Ovary (tissue), 9 donors: ENCODE results near the gene RAP1GAP. TPM values are rescaled to one million over a fixed set of nuclear protein-coding genes. Genes with fewer than 3 reads are reported as not detected.
A peak's percentile ranks its signal among the peaks of the same experiment; 100 is the strongest.

ENCODE experiments used
- DNase-seq, 5 donors: peaks; one replicate each; pipeline ENCODE4 v3.0.0-alpha.2; 2019 to 2020
- H3K27ac ChIP-seq, 2 donors: fragments of 200-600 bp; one replicate each; pipeline versions ENCODE4 v1.5.1 to v1.8.0; 2019 to 2022
- H3K27me3 ChIP-seq: fragments of 200-600 bp; one replicate; pipeline ENCODE4 v1.8.0; 2022
- H3K36me3 ChIP-seq: fragments of 200-600 bp; sonication (generic); one replicate; pipeline ENCODE4 v1.5.1; 2019
- H3K4me1 ChIP-seq: one replicate; pipeline ENCODE4 v1.8.1; 2013; ENCODE audit warnings: mild to moderate bottlenecking, moderate library complexity; ENCODE audit not compliant: insufficient read depth
- H3K4me3 ChIP-seq: fragments of 200-600 bp; sonication (generic); one replicate; pipeline ENCODE4 v1.5.1; 2017
- H3K9me3 ChIP-seq, 2 donors: fragments of 200-600 bp in 1 of 2; sonication (generic) in 1 of 2; one replicate each; pipeline versions ENCODE4 v1.5.1 to v1.8.1; 2013 to 2019; ENCODE audit warnings: mild to moderate bottlenecking in 1 of 2, moderate library complexity in 1 of 2
- CTCF ChIP-seq, 3 donors: fragments of 450-650 bp in 2 of 3; fragments of 200-600 bp in 1 of 3; IDR thresholded peaks; one replicate each; pipeline versions ENCODE4 v1.5.1 to v1.8.0; 2016 to 2022; ENCODE audit warnings: antibody characterized with exemption in 3 of 3, mild to moderate bottlenecking in 1 of 3
- EP300 ChIP-seq: sonication (generic); formaldehyde crosslinking; IDR thresholded peaks from one replicate; pipeline ENCODE4 v1.6.1; 2017; ENCODE audit warnings: antibody characterized with exemption
- POLR2A ChIP-seq: fragments of 450-650 bp; IDR thresholded peaks from one replicate; pipeline ENCODE4 v1.6.1; 2017; ENCODE audit warnings: antibody characterized with exemption, mild to moderate bottlenecking, moderate library complexity
- WGBS, 3 donors: extraction: QIAGEN DNeasy Blood & Tissue Kit in 1 of 3; methylation state at CpG; one replicate each; pipeline versions ENCODE4 v1.1.5 to v1.1.7; 2013 to 2017; 5-methylcytosine and 5-hydroxymethylcytosine counted together
- intact Hi-C, 4 donors: fragments of 100-400 bp; cut with DNase I; formaldehyde crosslinking; loops; one replicate each; pipeline versions ENCODE4 v1.11.0 to v1.15.1; 2022 to 2023
- polyA plus RNA-seq, 2 donors: library from polyadenylated mRNA; stranded (reverse); fragments of 200-250 nt in 1 of 2; fragments of 350-450 nt in 1 of 2; fragmentation: Illumina TruSeq in 1 of 2; extraction: RNeasy Lipid Tissue Mini Kit (QIAGEN cat#74804) in 1 of 2; gene quantifications; one replicate each; pipeline ENCODE4 v1.2.3, GENCODE V29; 2013 to 2014
- total RNA-seq, 7 donors: library from RNA; depleted of rRNA in 2 of 7; stranded (reverse); fragments of >200 nt in 2 of 7; fragmentation: NEBNext Ultra II Directional in 3 of 7; extraction: Animal tissue kit (Norgen Biotek cat#: 25700) in 3 of 7; gene quantifications; one replicate each; pipeline versions ENCODE4 v1.1.0 to v1.2.4, GENCODE V29; 2016 to 2023
- donor health status: DM: no; HTN: no; CAD: no; lungs with moderate emphysema.
- donor health status: DM: no; HTN: no; CAD: no.
- donor health status: Bipolar disorder and iron deficiency.
- donor health status: DM: yes; HTN: yes; CAD: no.
- donor health status: DM: no; HTN: no; CAD: no.
- donor health status: DM: yes; HTN: yes; CAD: no.

RAP1GAP gene
- total and polyA plus RNA-seq, 9 donors = 0.60 to 9.4 (median 2.8) TPM

- H3K27ac ChIP-seq = no peak overlapping the region
- WGBS, 3 donors = 50 to 64% (median 61%) methylated on average over 4 of the region's 4 CpGs
- H3K27me3 ChIP-seq = no peaks in the 10 kb centered on the region
- TF ChIP-seq POLR2A (no peak), EP300 (no peak), CTCF (IDR thresholded peaks at IDR 0.05) (no peak)
- no peak for DNase-seq
- H3K4me1 ChIP-seq = peaks cover 5% of the 10 kb centered on the region
- intact Hi-C loops = no loop called here
- H3K9me3 ChIP-seq = no peaks in the 10 kb centered on the region
- H3K4me3 ChIP-seq = no peak overlapping the region
- H3K36me3 ChIP-seq = no peaks in the 10 kb centered on the region
These were observed 20.8 kb downstream of the RAP1GAP start for GRCh38 chr1:21648352-21648730.

DNA sequence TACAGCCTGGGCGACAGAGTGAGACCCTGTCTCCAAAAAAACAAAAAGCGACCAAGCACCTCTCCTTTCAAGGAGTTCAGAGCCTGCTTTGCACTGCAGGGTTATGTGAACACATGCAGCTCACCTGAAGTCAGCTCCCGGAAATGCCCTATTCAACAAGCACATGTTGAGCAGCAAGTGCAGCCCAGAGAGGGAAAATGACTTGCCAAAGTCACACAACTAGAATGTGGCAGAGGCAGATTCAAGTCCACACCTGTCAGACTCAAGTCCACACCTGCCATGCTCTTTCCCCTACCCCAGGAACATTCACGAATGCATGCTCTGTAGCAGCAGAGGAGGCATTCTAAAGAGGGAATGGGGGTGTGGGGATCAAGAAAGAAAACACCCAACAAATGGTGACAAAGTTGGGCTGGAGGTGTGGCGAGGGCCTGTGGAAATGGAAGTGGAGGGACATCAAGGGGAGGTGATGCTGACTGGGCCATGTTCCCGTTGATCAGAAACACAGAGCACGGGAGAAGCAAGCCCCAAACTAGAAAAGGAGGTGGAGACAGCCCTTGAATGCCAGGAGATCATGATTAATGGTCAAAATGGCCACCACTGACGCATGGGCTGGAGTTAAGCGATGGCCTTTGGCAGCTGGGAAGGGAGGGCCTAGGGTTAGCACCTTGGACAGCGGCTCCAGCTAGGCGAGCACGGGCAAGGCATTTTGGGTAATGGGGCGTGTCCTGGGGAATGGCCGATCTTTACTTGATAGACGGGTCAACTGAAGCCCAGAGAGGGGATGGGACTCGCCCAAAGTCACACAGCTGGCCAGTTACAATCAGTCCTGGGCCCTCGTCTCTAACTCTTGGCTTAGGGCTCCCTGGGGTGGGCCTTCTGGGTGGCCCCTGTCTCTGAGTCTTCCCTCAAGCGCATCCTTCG is 21.5 kb downstream of the RAP1GAP start:
- TF ChIP-seq POLR2A = no peak
- TF ChIP-seq EP300 = no peak
- no peak for TF ChIP-seq CTCF (IDR thresholded peaks at IDR 0.05)
- 34 to 41% (median 36%) methylated on average over 19 of the region's 19 CpGs for WGBS, 3 donors

DNA sequence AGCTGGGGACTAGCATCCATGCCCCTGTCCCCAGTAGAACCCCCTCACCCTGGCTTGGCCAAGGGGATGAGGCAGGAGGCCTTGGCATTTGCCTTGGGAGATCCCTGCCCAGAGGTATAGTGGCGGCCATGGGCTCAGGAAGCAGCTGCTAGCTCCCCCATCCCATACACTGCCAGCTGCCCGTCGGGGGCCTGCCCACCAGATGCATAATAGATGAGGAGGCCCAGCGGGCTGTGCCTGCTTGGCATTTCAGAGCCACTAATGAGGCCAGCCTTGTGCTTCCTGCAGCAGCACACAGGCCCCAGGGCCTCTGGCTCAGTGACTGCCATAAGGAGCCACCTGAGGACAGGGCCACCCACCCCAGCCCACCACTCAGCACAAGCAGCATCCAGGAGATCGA is 23.6 kb downstream of the RAP1GAP start:
- Histone ChIP-seq H3K27ac (no peak overlapping the region), H3K4me1 (no peaks in the 10 kb centered on the region), H3K36me3 (no peaks in the 10 kb centered on the region), H3K9me3 (no peaks in the 10 kb centered on the region), H3K27me3 (no peaks in the 10 kb centered on the region), H3K4me3 (no peak overlapping the region)
- intact Hi-C loops = no loop called here
- no peak for DNase-seq
- TF ChIP-seq EP300 (no peak), CTCF (IDR thresholded peaks at IDR 0.05) (no peak)
- WGBS, 3 donors = 83 to 88% (median 87%) methylated on average over 5 of the region's 5 CpGs

More for the DNA sequence above, 21.5 kb downstream of the RAP1GAP start:
- Histone ChIP-seq H3K36me3 (no peaks in the 10 kb centered on the region), H3K27me3 (no peaks in the 10 kb centered on the region), H3K27ac (no peak overlapping the region), H3K4me1 (peaks cover 5% of the 10 kb centered on the region), H3K9me3 (no peaks in the 10 kb centered on the region), H3K4me3 (no peak overlapping the region)
- DNase-seq = peak in 1 of 5 donors; percentile 48
- intact Hi-C loops = no loop called here

- no peaks in the 10 kb centered on the region for H3K4me1 ChIP-seq
- TF ChIP-seq EP300 = no peak
- no peak for TF ChIP-seq POLR2A
These were observed 24.3 kb downstream of the RAP1GAP start for GRCh38 chr1:21644906-21645305.

GRCh38 chr1:21644348-21644747 is 24.8 kb downstream of the RAP1GAP start:
- Histone ChIP-seq H3K4me3 (no peak overlapping the region), H3K4me1 (no peaks in the 10 kb centered on the region), H3K27ac (no peak overlapping the region), H3K36me3 (no peaks in the 10 kb centered on the region), H3K27me3 (no peaks in the 10 kb centered on the region), H3K9me3 (no peaks in the 10 kb centered on the region)
- no peak for TF ChIP-seq EP300
- no peak for TF ChIP-seq CTCF (IDR thresholded peaks at IDR 0.05)
- no peak for TF ChIP-seq POLR2A
- intact Hi-C loops = no loop called here
- DNase-seq = no peak
- WGBS, 3 donors = 85 to 88% (median 86%) methylated on average over 10 of the region's 10 CpGs

More at GRCh38 chr1:21644906-21645305, 24.3 kb downstream of the RAP1GAP start:
- no peaks in the 10 kb centered on the region for H3K36me3 ChIP-seq
- H3K27ac ChIP-seq = no peak overlapping the region
- intact Hi-C loops = no loop called here
- DNase-seq = no peak
- H3K9me3 ChIP-seq = no peaks in the 10 kb centered on the region
- H3K4me3 ChIP-seq = no peak overlapping the region
- 79 to 86% (median 80%) methylated on average over 5 of the region's 5 CpGs for WGBS, 3 donors
- no peaks in the 10 kb centered on the region for H3K27me3 ChIP-seq
